Upper lobe of right lung (tissue), 1 donor: ENCODE measurements around the gene SLC49A4. TPM values are rescaled to one million over a fixed set of nuclear protein-coding genes. Genes with fewer than 3 reads are reported as not detected.

Experiments used
- ATAC-seq: fragments of 200-7000 bp; cut with Tn5 transposase; one replicate; pipeline ENCODE4 v1.9.1; 2020; ENCODE audit warnings: mild to moderate bottlenecking, moderate library complexity
- DNase-seq: peaks from one replicate; pipeline ENCODE4 v3.0.0-alpha.2; 2020
- H3K27ac ChIP-seq: fragments of 200-600 bp; one replicate; pipeline ENCODE4 v1.8.0; 2022
- H3K27me3 ChIP-seq: fragments of 200-600 bp; one replicate; pipeline ENCODE4 v1.8.0; 2022; ENCODE audit warnings: mild to moderate bottlenecking
- H3K36me3 ChIP-seq: fragments of 200-600 bp; one replicate; pipeline ENCODE4 v1.8.0; 2022
- H3K4me1 ChIP-seq: fragments of 200-600 bp; one replicate; pipeline ENCODE4 v1.8.0; 2022
- H3K4me3 ChIP-seq: fragments of 200-600 bp; one replicate; pipeline ENCODE4 v1.8.0; 2022; ENCODE audit warnings: mild to moderate bottlenecking
- H3K9me3 ChIP-seq: fragments of 200-600 bp; one replicate; pipeline ENCODE4 v1.8.0; 2022
- intact Hi-C: fragments of 100-400 bp; cut with DNase I; formaldehyde crosslinking; loops from one replicate; pipeline ENCODE4 v1.11.0; 2022
- total RNA-seq: library from RNA; stranded (reverse); fragmentation: NEBNext Ultra II Directional; extraction: Animal tissue kit (Norgen Biotek cat#: 25700); gene quantifications from one replicate; pipeline ENCODE4 v1.2.1, GENCODE V29; 2021
- TF ChIP-seq, protein P1 (sequence below): fragments of 200-600 bp; IDR thresholded peaks from one replicate; pipeline ENCODE4 v1.8.0; 2022; ENCODE audit warnings: antibody characterized with exemption
- donor health status: DM: no; HTN: yes; CAD: no; lungs with severe emphysema.

The SLC49A4 gene
- total RNA-seq, 1 donor from 2014 or later: 14.2 TPM

DNA sequence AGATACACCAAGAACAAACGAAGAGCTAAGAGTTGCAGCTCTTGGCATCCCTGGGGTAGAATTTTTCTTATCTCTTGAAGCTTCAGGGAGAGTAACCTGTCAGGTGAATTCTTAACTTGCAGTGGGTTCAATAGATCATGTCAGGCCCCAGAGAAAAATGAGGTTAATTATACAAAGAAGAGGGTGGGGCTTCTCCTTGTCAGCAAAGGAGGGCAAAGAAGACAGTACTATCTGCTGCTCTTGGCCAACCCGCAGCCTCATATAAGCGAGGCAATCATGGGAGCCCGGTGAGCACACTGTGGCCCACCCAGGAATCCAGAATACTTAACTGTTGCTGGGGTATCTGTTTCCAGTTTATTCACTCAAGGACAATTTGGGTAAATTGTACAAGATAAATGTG, 122.5 kb downstream of the SLC49A4 start:
- H3K9me3 ChIP-seq: no peaks in the 10 kb centered on the region
- ATAC-seq: no peak
- no peak for DNase-seq
- peaks cover 28% of the 10 kb centered on the region for H3K27me3 ChIP-seq
- no peaks in the 10 kb centered on the region for H3K4me1 ChIP-seq
- H3K36me3 ChIP-seq: no peaks in the 10 kb centered on the region
- TF ChIP-seq, protein P1, sequence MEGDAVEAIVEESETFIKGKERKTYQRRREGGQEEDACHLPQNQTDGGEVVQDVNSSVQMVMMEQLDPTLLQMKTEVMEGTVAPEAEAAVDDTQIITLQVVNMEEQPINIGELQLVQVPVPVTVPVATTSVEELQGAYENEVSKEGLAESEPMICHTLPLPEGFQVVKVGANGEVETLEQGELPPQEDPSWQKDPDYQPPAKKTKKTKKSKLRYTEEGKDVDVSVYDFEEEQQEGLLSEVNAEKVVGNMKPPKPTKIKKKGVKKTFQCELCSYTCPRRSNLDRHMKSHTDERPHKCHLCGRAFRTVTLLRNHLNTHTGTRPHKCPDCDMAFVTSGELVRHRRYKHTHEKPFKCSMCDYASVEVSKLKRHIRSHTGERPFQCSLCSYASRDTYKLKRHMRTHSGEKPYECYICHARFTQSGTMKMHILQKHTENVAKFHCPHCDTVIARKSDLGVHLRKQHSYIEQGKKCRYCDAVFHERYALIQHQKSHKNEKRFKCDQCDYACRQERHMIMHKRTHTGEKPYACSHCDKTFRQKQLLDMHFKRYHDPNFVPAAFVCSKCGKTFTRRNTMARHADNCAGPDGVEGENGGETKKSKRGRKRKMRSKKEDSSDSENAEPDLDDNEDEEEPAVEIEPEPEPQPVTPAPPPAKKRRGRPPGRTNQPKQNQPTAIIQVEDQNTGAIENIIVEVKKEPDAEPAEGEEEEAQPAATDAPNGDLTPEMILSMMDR: no peak
- intact Hi-C loops: no loop called here
- H3K4me3 ChIP-seq: no peak overlapping the region
- H3K27ac ChIP-seq: no peak overlapping the region

- Histone ChIP-seq H3K36me3 (no peaks in the 10 kb centered on the region), H3K4me3 (no peak overlapping the region), H3K4me1 (no peaks in the 10 kb centered on the region), H3K27ac (no peak overlapping the region), H3K9me3 (no peaks in the 10 kb centered on the region), H3K27me3 (peaks cover 27% of the 10 kb centered on the region)
- DNase-seq (no peak), ATAC-seq (no peak)
- intact Hi-C loops: no loop called here
- TF ChIP-seq, protein P1: no peak
Observed at GRCh38 chr3:122918576-122919290, 123.9 kb downstream of the SLC49A4 start.

DNA sequence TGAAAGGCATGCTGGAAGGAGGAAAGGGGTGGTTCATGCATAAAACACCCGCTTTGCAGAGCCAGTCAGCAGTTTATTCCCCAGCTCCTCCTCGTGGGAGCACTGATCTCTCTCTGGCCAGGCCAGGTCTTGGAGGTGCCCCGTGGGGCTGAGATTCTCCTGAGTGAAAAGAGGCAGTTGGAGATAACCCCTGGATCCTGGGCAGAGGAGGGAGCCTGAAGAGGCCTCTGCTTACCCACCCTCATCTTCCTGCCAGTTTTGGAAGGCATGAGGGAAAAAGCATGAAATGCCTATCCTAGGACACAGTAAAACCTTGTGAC, 124.4 kb downstream of the SLC49A4 start:
- no peak for DNase-seq
- Histone ChIP-seq H3K27me3 (peaks cover 26% of the 10 kb centered on the region), H3K9me3 (no peaks in the 10 kb centered on the region), H3K4me1 (no peaks in the 10 kb centered on the region), H3K36me3 (no peaks in the 10 kb centered on the region), H3K27ac (no peak overlapping the region), H3K4me3 (no peak overlapping the region)
- no peak for ATAC-seq
- intact Hi-C loops: no loop called here
- TF ChIP-seq, protein P1: no peak

GRCh38 chr3:122920986-122921385, 126.1 kb downstream of the SLC49A4 start:
- intact Hi-C loops: no loop called here
- Histone ChIP-seq H3K27ac (no peak overlapping the region), H3K9me3 (no peaks in the 10 kb centered on the region), H3K4me3 (no peak overlapping the region), H3K36me3 (no peaks in the 10 kb centered on the region), H3K27me3 (peaks cover 26% of the 10 kb centered on the region), H3K4me1 (no peaks in the 10 kb centered on the region)
- TF ChIP-seq, protein P1: no peak
- DNase-seq (no peak), ATAC-seq (no peak)

DNA sequence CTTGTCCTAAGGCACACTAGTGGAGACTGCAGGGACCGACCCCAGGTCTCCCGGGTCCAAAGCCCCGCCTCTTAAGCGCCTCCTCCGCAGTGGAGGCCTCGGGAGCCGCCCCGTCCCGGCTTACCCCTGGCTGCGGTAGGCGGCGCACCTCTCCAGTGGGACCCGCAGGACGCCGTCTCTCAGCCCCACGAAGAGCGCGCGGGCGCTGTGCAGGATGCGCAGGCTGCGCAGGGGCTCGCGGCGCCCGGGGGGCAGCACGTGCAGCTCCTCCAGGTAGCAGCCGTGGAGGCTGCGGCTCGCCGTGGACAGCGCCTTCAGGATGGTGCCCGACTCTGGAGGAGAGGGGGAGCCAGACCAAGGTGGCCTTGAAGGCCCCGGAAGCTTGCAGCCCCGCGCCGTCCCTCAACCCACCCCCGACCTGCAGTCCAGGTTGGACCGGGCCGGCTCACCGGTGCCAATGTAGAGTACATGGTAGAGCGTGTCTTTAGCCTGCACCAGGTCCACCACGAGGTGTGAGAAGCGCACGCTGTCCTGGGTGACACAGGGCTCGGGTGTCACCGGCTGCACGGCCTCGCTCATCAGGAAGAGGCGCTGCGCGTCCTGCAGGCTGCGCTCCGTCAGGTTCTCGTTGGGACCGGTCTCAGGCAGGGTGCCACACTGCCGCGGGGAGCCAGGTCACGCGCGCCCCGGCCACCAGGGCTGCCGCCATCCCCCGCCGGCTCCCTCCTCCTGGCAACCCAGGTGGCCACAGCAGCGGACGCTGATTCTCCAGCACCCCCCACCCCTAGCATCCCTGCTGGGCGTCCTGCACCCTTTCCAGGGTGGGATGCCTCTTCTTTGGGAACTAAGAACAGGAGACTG, 127.2 kb downstream of the SLC49A4 start:
- DNase-seq (no peak), ATAC-seq (peak; percentile 73)
- intact Hi-C loops: no loop called here
- no peaks in the 10 kb centered on the region for H3K4me1 ChIP-seq
- H3K9me3 ChIP-seq: no peaks in the 10 kb centered on the region
- peaks cover 26% of the 10 kb centered on the region for H3K27me3 ChIP-seq
- H3K27ac ChIP-seq: no peak overlapping the region
- H3K36me3 ChIP-seq: no peaks in the 10 kb centered on the region
- peak overlapping the region; percentile 26 for H3K4me3 ChIP-seq
- TF ChIP-seq, protein P1: peak; percentile 11
